Measurements from ENCODE around the gene CCDC192.

- TF ChIP-seq, protein P1, sequence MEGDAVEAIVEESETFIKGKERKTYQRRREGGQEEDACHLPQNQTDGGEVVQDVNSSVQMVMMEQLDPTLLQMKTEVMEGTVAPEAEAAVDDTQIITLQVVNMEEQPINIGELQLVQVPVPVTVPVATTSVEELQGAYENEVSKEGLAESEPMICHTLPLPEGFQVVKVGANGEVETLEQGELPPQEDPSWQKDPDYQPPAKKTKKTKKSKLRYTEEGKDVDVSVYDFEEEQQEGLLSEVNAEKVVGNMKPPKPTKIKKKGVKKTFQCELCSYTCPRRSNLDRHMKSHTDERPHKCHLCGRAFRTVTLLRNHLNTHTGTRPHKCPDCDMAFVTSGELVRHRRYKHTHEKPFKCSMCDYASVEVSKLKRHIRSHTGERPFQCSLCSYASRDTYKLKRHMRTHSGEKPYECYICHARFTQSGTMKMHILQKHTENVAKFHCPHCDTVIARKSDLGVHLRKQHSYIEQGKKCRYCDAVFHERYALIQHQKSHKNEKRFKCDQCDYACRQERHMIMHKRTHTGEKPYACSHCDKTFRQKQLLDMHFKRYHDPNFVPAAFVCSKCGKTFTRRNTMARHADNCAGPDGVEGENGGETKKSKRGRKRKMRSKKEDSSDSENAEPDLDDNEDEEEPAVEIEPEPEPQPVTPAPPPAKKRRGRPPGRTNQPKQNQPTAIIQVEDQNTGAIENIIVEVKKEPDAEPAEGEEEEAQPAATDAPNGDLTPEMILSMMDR (IDR thresholded peaks at IDR 0.05; ENCODE audit: poor library complexity, severe bottlenecking) = peak; percentile 55
- TF ChIP-seq TAF1 (IDR thresholded peaks at IDR 0.05; ENCODE audit: low read depth) (no peak), EP300 (conservative IDR thresholded peaks at IDR 0.05; ENCODE audit: poor library complexity, severe bottlenecking) (no peak), MXI1 (conservative IDR thresholded peaks at IDR 0.05; ENCODE audit: poor library complexity, severe bottlenecking) (no peak), POLR2AphosphoS5 (IDR thresholded peaks at IDR 0.05) (no peak), EZH2 (IDR thresholded peaks at IDR 0.05; ENCODE audit: borderline replicate concordance, insufficient read depth, low read length, poor library complexity, severe bottlenecking) (no peak), SMC3 (conservative IDR thresholded peaks at IDR 0.05; ENCODE audit: poor library complexity) (peak; percentile 43)
- TF ChIP-seq, protein P2, sequence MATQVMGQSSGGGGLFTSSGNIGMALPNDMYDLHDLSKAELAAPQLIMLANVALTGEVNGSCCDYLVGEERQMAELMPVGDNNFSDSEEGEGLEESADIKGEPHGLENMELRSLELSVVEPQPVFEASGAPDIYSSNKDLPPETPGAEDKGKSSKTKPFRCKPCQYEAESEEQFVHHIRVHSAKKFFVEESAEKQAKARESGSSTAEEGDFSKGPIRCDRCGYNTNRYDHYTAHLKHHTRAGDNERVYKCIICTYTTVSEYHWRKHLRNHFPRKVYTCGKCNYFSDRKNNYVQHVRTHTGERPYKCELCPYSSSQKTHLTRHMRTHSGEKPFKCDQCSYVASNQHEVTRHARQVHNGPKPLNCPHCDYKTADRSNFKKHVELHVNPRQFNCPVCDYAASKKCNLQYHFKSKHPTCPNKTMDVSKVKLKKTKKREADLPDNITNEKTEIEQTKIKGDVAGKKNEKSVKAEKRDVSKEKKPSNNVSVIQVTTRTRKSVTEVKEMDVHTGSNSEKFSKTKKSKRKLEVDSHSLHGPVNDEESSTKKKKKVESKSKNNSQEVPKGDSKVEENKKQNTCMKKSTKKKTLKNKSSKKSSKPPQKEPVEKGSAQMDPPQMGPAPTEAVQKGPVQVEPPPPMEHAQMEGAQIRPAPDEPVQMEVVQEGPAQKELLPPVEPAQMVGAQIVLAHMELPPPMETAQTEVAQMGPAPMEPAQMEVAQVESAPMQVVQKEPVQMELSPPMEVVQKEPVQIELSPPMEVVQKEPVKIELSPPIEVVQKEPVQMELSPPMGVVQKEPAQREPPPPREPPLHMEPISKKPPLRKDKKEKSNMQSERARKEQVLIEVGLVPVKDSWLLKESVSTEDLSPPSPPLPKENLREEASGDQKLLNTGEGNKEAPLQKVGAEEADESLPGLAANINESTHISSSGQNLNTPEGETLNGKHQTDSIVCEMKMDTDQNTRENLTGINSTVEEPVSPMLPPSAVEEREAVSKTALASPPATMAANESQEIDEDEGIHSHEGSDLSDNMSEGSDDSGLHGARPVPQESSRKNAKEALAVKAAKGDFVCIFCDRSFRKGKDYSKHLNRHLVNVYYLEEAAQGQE (IDR thresholded peaks at IDR 0.05; ENCODE audit: borderline replicate concordance) = no peak
Observed at GRCh38 chr5:127875235-127876021, 172.2 kb downstream of the CCDC192 start.

Measured in neural cell (in vitro differentiated cells).